ENCODE results near the gene PAX7. TPM values are rescaled to one million over a fixed set of nuclear protein-coding genes. Genes with fewer than 3 reads are reported as not detected.

PAX7 gene
- polyA plus RNA-seq, 1 of the 3 experiments (the other 2 are of a cell fraction) = not detected

GRCh38 chr1:18635070-18635577, 4.5 kb downstream of the PAX7 start (continued):
- no peak for TF ChIP-seq USF2 (IDR thresholded peaks at IDR 0.05; ENCODE audit: borderline replicate concordance, low read depth, low read length)

GRCh38 chr1:18635891-18636595, 5.4 kb downstream of the PAX7 start:
- Histone ChIP-seq H3K4me2 (no peak overlapping the region), H4K20me1 (ENCODE audit: insufficient read depth) (no peaks in the 10 kb centered on the region), H3K4me1 (ENCODE audit: control insufficient read depth in 1 of 2, insufficient read depth in 2 of 2, low read depth in 1 of 2, low read length in 1 of 2) (no peaks in the 10 kb centered on the region), H2AFZ (ENCODE audit: low read depth) (no peak overlapping the region), H3K27me3 (ENCODE audit: insufficient read depth) (peaks cover 98% of the 10 kb centered on the region), H3K4me3 (ENCODE audit: low read depth in 2 of 2, low read length in 1 of 2) (no peak overlapping the region), H3K9me3 (no peaks in the 10 kb centered on the region), H3K36me3 (replicated peaks in 1 of 2; ENCODE audit: control insufficient read depth in 1 of 2, insufficient read depth in 2 of 2, low read length in 1 of 2) (no peaks in the 10 kb centered on the region), H3K9ac (no peak overlapping the region), H3K9me2 (no peaks in the 10 kb centered on the region), H3F3A (replicated peaks; ENCODE audit: insufficient read depth) (no peaks in the 10 kb centered on the region), H3K27ac (ENCODE audit: low read depth in 2 of 2, low read length in 1 of 2) (no peak overlapping the region), H3K79me2 (ENCODE audit: insufficient read depth) (no peaks in the 10 kb centered on the region)
- WGBS (ENCODE audit: low lambda C conversion rate) = 11% methylated on average over 31 of the region's 40 CpGs
- peak; percentile 73 for DNase-seq
- ChIA-PET CTCF (no interaction called here), POLR2A (no interaction called here)
- TF ChIP-seq FOXM1 (IDR thresholded peaks at IDR 0.05; ENCODE audit: low read depth) (no peak), MAX (IDR thresholded peaks at IDR 0.05; ENCODE audit: low read depth) (no peak), CHD2 (IDR thresholded peaks at IDR 0.05; ENCODE audit: low read length, partially characterized antibody) (no peak), RFX5 (IDR thresholded peaks at IDR 0.05; ENCODE audit: low read length) (no peak), MXI1 (IDR thresholded peaks at IDR 0.05; ENCODE audit: low read depth, low read length) (no peak), NFIC (IDR thresholded peaks at IDR 0.05; ENCODE audit: borderline replicate concordance) (no peak), EP300 (IDR thresholded peaks at IDR 0.05; ENCODE audit: borderline replicate concordance in 1 of 2, low read depth in 1 of 2, low read length in 1 of 2) (no peak), EZH2phosphoT487 (IDR thresholded peaks at IDR 0.05; ENCODE audit: borderline replicate concordance, low read depth) (no peak), ZBTB33 (IDR thresholded peaks at IDR 0.05; ENCODE audit: borderline replicate concordance, low read depth) (no peak), RCOR1 (IDR thresholded peaks at IDR 0.05; ENCODE audit: low read length) (no peak), GABPA (IDR thresholded peaks at IDR 0.05; ENCODE audit: low read depth) (no peak), POLR2AphosphoS5 (IDR thresholded peaks at IDR 0.05; ENCODE audit: low read depth, low read length) (no peak), SIN3A (IDR thresholded peaks at IDR 0.05; ENCODE audit: borderline replicate concordance, low read depth, low read length) (no peak), NRF1 (IDR thresholded peaks at IDR 0.05; ENCODE audit: low read depth, low read length) (no peak), RXRA (IDR thresholded peaks at IDR 0.05; ENCODE audit: borderline replicate concordance, low read depth) (no peak), FOXJ3 (CRISPR knock-in tag; IDR thresholded peaks at IDR 0.05) (no peak), TAF1 (IDR thresholded peaks at IDR 0.05; ENCODE audit: borderline replicate concordance, low read depth, low read length) (no peak), IRF3 (IDR thresholded peaks at IDR 0.05; ENCODE audit: low read depth, low read length) (no peak)

Data from SK-N-SH (cell line).